ENCODE measurements around the gene SGMS1.

Gene SGMS1

DNA sequence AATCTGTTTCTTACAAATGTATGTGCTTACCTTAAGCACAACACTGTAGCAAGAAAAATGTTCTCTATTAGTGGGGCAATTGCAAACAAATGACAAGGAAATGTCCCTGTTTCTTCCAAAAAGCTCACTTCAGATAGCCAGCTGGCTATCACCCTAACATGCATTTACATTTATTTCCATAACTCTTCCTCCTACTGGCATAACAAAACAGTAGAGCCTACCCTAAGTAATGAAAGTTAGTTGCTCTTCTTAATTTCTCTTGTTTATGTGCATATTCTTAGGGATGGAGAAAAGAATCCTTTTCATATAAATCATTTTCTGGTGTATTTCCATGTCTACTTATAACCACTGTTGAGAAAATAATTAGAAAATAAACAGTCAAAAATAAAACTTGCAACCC is 100.4 kb downstream of the SGMS1 start:
- H3K4me3 ChIP-seq (replicated peaks; ENCODE audit: low read depth, low read length): no peak overlapping the region
- H3K36me3 ChIP-seq (ENCODE audit: control insufficient read depth, insufficient read depth, low read length): peaks cover 3% of the 10 kb centered on the region; the same call in 1 of the 2 replicates
- TF ChIP-seq, protein P1, sequence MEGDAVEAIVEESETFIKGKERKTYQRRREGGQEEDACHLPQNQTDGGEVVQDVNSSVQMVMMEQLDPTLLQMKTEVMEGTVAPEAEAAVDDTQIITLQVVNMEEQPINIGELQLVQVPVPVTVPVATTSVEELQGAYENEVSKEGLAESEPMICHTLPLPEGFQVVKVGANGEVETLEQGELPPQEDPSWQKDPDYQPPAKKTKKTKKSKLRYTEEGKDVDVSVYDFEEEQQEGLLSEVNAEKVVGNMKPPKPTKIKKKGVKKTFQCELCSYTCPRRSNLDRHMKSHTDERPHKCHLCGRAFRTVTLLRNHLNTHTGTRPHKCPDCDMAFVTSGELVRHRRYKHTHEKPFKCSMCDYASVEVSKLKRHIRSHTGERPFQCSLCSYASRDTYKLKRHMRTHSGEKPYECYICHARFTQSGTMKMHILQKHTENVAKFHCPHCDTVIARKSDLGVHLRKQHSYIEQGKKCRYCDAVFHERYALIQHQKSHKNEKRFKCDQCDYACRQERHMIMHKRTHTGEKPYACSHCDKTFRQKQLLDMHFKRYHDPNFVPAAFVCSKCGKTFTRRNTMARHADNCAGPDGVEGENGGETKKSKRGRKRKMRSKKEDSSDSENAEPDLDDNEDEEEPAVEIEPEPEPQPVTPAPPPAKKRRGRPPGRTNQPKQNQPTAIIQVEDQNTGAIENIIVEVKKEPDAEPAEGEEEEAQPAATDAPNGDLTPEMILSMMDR (IDR thresholded peaks at IDR 0.05; ENCODE audit: insufficient read depth, low read length, poor library complexity, severe bottlenecking): no peak
- H3K27me3 ChIP-seq (replicated peaks; ENCODE audit: control insufficient read depth, insufficient read depth, low read length): no peaks in the 10 kb centered on the region
- DNase-seq (ENCODE audit: extremely low read depth, insufficient read length): no peak

DNA sequence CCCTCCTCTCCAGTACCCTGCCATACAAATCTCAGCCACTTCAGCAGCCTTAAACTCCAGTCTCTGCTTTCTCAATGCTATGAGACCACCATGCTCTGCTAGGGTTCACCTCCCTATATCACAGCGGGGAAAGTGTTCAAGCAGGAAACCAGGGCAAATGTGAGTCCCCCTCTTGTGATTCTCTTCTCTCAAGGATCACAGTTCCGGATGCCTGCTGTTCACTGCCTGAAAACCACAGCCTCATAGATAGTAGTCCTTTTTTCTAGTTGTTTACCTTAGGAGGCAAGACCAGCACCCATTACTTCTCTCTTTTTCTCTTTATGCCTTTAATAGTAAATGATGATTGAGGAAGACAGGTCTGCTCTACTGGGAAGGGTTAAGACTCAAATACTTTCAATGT is 100.8 kb downstream of the SGMS1 start:
- peaks cover 3% of the 10 kb centered on the region; the same call in 1 of the 2 replicates for H3K36me3 ChIP-seq (ENCODE audit: control insufficient read depth, insufficient read depth, low read length)
- TF ChIP-seq, protein P1 (IDR thresholded peaks at IDR 0.05; ENCODE audit: insufficient read depth, low read length, poor library complexity, severe bottlenecking): no peak
- no peak for DNase-seq (ENCODE audit: extremely low read depth, insufficient read length)
- no peaks in the 10 kb centered on the region for H3K27me3 ChIP-seq (replicated peaks; ENCODE audit: control insufficient read depth, insufficient read depth, low read length)
- H3K4me3 ChIP-seq (replicated peaks; ENCODE audit: low read depth, low read length): no peak overlapping the region

DNA sequence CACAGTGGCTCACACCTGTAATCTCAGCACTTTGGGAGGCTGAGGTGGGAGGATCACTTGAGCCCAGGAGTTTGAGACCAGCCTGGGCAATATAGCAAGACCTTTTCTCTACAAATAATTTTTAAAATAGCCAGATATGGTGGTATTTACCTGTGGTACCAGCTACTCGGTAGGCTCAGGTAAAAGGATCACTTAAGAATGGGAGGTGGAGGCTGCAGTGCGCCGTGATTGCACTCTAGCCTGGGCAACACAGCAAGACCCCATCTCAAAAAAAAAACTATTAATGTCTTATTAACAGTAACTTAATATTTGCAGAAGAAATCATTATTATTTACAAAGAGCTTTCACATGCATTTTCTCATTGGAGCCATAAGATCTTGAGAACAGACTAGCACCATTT is 103.6 kb downstream of the SGMS1 start:
- TF ChIP-seq, protein P1 (IDR thresholded peaks at IDR 0.05; ENCODE audit: insufficient read depth, low read length, poor library complexity, severe bottlenecking): no peak
- Histone ChIP-seq H3K4me3 (replicated peaks; ENCODE audit: low read depth, low read length) (no peak overlapping the region), H3K36me3 (ENCODE audit: control insufficient read depth, insufficient read depth, low read length) (peaks cover 3% of the 10 kb centered on the region; the same call in 1 of the 2 replicates), H3K27me3 (replicated peaks; ENCODE audit: control insufficient read depth, insufficient read depth, low read length) (no peaks in the 10 kb centered on the region)
- no peak for DNase-seq (ENCODE audit: extremely low read depth, insufficient read length)

DNA sequence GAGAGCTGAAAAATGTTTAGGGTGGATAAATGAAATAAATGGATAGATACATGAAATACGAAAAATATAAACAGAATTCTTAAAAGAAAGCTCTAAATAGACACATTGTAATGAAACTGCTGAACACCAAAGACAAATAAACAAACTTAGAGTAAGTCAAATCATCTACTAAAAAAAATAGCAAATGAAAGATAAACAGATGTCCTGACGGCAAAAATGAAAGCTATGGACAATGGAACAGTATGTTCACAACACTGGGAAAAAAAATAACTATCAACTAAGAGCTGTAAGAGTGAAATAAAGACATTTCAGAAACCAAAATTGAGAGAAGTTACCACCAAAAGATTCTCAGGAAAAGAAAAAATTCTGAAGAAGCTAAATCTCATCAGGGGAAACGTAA is 106.1 kb downstream of the SGMS1 start:
- TF ChIP-seq, protein P1 (IDR thresholded peaks at IDR 0.05; ENCODE audit: insufficient read depth, low read length, poor library complexity, severe bottlenecking): no peak
- Histone ChIP-seq H3K36me3 (ENCODE audit: control insufficient read depth, insufficient read depth, low read length) (peaks cover 3% of the 10 kb centered on the region; the same call in 1 of the 2 replicates), H3K4me3 (replicated peaks; ENCODE audit: low read depth, low read length) (no peak overlapping the region), H3K27me3 (replicated peaks; ENCODE audit: control insufficient read depth, insufficient read depth, low read length) (no peaks in the 10 kb centered on the region)
- DNase-seq (ENCODE audit: extremely low read depth, insufficient read length): no peak

DNA sequence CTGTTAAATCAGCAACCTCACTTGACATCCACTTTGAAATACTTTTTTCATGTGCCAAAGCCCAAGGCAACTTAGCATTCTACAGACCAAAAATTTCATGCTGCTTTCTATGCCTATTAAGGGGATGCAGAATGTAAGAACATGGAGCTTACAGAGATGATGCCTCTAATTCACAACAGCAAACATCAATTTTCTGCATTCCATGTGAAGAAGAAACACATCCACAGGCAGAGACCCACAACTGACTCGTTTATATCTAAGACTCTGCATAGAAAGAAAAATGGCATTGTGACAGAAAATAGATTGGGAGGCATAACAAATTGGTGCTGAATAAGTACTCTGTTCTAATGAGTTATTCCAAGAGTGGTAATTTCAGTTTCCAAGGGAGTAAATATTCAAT is 107.6 kb downstream of the SGMS1 start:
- no peak overlapping the region for H3K4me3 ChIP-seq (replicated peaks; ENCODE audit: low read depth, low read length)
- DNase-seq (ENCODE audit: extremely low read depth, insufficient read length): no peak
- peaks cover 3% of the 10 kb centered on the region; the same call in 1 of the 2 replicates for H3K36me3 ChIP-seq (ENCODE audit: control insufficient read depth, insufficient read depth, low read length)
- no peaks in the 10 kb centered on the region for H3K27me3 ChIP-seq (replicated peaks; ENCODE audit: control insufficient read depth, insufficient read depth, low read length)
- TF ChIP-seq, protein P1 (IDR thresholded peaks at IDR 0.05; ENCODE audit: insufficient read depth, low read length, poor library complexity, severe bottlenecking): no peak

DNA sequence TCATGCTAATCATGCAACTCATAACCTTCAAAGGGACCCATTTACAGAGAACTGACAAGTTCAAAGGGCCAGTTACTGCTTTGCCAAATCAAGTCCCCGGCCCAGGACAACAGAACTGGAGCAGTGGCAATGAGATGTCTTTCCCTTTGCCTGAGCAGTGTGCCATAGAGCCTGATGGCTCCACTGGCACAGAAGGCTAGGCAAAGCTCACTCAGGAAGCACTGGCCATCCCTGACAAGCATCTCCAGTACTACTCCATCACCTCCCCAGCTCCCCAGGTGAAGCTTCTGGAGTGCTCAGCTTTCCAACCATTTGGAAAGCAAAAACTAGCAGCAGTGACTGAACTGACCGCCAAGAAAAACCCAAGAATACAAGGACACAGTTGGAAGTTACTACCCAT is 108.3 kb downstream of the SGMS1 start:
- no peak for DNase-seq (ENCODE audit: extremely low read depth, insufficient read length)
- Histone ChIP-seq H3K27me3 (replicated peaks; ENCODE audit: control insufficient read depth, insufficient read depth, low read length) (no peaks in the 10 kb centered on the region), H3K36me3 (ENCODE audit: control insufficient read depth, insufficient read depth, low read length) (peaks cover 3% of the 10 kb centered on the region; the same call in 1 of the 2 replicates), H3K4me3 (replicated peaks; ENCODE audit: low read depth, low read length) (no peak overlapping the region)
- TF ChIP-seq, protein P1 (IDR thresholded peaks at IDR 0.05; ENCODE audit: insufficient read depth, low read length, poor library complexity, severe bottlenecking): no peak

Data from GM06990 (cell line).